ENCODE data around the gene NTN1.

GRCh38 chr17:9273428-9274391, 252.4 kb downstream of the NTN1 start:
- TF ChIP-seq CTCF (conservative IDR thresholded peaks at IDR 0.05; ENCODE audit: low read length) (no peak), EZH2phosphoT487 (IDR thresholded peaks at IDR 0.05; ENCODE audit: borderline replicate concordance, low read depth, low read length) (no peak)

Data from OCI-LY7 (cell line).